Hematopoietic multipotent progenitor cell (in vitro differentiated cells): ENCODE results near the gene UBLCP1. TPM values are rescaled to one million over a fixed set of nuclear protein-coding genes. Genes with fewer than 3 reads are reported as not detected.

Experiments
- DNase-seq, 3 donors: peaks; one replicate each; pipeline ENCODE4 v3.0.0-alpha.2; 2011 to 2015; ENCODE audit warnings: low read depth in 2 of 3, low spot score in 2 of 3
- total RNA-seq: library from RNA; depleted of rRNA; stranded (reverse); fragments of >200 nt; gene quantifications from one replicate; pipeline ENCODE4 v1.2.3, GENCODE V29; 2012

Gene UBLCP1
- total RNA-seq, 1 donor: 4.3 TPM

DNA sequence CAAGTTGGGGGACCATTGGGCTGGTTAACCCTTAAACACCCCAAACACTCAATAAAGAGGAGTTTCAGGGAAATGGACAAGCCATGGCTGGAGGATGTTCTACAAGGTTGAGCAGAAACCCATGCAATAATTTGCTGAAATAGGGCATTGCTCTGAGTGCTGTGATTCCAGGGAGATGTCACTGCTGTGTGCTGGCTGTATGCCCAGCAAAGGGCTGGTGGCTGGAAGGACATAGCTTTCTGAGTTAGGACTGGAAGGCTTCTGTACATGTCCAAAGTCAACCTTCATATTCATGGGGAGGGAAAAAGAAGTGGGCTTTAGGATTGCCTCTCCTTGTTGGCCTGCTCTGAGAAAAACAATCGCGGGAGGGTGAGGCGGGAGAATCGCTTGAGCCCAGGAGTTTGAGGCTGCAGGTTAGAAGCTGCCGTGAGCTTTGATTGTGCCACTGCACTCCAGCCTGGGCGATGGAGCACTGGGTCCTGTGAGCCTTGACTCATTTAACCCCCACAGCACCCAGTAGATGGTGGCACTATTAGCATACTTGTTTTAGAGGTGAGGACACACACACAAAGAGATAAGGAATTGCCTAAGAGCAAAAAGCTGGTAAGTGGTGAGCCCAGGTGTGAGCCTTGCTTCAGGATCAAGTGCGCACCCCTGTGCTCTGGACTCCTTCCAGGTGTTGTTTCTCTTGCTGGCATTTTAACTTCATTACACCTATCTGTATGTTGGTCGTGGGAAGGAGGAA is 46.8 kb downstream of the UBLCP1 start:
- no peak for DNase-seq

DNA sequence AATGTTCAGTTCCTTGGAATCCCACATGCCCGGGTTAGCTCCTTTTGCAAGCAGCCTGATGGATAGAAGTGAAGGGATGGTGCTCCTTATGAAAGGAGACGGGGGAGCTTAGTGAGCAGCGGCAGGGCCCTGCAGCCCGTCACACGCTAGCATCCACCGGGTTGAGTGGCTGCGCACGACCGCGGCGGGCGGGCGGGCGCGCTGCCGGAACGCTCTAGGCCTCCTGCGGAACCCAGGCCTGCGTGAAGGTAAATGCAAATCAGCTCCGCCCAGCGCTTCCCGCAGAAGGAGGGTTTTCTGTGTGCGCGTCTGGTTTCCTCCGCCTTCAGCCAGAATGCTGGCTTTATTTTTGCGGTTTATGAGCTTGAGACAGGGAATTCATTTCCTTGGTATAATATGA is 47.4 kb downstream of the UBLCP1 start:
- DNase-seq: peak in 2 of 3 donors; percentile 39 to 50

DNA sequence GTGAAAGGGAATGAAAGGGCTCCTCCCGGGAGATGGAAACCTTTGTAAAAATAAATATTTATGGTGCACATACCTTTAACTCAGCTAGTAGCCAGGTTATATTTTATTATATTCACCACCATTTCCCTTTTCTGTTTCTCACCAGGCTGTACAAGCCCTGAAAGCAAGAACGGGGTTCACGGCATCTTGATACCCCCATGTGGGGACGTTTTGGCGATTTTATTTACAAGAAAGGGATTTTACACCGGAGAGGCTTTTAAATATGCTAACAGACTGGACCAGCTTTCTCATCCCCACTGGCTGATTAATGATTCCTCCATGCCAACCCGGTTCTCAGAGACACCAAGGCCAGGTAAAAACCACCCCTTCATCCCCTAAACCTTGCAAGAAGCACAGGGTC is 48.0 kb downstream of the UBLCP1 start:
- no peak for DNase-seq

DNA sequence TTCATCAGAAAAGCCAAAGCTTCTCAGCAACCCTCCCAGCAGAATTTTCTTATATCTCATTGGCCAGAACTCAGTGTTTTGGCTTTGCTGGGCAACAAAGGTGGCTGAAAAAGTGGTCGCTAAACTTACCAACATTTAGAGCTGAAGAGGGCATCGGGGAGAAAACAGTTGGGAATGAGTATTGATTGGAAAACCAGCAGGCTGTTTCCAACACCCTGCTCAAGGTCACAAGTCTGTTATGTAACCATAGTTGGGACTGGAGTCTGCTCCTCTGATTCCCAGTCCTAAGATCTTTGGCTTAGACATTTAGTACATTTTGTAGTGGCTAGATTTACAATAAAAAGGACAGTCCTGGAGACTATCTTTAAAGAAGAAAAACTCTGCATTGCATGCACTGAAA is 50.1 kb downstream of the UBLCP1 start:
- no peak for DNase-seq

DNA sequence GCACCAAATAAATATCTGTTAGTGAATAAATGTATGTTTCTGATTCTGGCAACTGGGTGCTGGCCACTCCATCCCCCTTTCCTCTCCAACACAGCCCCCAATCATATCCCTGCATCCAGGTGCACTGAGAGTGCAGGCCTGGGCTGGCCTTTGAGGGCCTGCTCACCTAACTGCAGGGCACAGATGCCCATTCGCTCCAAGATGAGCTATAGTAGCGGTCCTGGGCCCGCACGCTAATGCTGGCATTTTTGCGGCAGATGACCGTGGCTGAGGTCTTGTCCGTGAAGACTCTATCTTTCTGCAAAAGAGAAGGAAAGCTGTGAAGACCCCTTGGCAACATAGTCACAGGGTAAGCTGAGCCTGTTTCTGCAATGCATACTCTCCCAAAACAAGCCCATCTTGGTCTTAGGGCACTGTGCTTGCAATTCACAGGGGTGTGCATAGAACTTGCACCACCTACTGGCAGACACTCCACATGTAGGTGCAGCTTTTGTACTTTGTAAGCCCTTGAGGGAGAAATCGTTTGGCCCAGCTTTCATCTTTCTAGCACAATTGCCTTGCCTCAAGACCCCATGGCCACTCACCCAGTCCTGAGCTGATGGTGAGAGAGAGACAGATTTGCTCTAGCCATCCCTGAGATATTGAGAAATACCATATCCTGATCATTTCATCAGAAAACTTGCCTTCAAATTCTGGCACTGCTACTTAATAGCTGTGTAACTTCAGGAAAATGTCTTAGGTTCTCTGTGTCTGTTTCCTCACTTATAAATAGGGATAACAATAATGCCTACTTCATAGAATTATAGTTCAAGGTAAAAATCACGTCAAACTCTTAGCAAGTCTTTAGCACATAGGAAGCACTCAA is 53.7 kb downstream of the UBLCP1 start:
- DNase-seq: peak in 2 of 3 donors; percentile 53 to 69

DNA sequence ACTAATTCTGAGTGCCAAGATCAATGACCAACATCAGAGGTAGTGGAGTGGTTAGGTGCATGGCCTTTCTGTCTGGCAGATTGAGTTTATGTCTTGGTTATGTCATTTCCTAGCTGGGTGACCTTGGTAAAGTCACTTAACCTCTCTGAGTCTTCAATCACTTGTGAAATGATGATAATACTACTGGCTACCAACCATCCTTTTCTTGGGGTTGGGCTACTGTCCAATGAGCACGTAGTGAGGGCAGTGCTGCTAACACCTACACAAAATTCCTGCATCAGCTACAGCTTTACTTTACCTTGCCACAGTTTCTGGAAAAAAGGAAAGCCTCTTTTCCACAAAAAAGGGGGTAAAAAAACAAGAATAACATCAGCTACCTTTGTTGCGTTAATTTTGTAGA is 54.8 kb downstream of the UBLCP1 start:
- no peak for DNase-seq

DNA sequence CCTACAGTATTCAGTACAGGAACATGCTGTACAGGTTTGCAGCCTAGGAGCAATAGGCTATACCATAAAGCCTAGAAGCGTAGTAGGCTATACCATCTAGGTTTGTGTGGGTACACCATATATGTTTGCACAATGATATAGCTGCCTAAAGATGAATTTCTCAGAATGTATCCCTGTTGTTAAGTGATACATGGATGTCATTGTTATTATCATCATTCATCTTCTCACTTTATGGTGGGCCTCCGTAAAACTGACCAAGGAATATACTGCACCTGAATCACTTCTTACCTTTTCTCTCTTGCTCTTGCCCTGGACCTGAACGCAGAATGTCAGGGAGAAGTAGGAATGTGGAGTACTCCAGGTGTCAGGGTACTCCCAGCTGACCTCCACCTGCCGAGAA is 55.4 kb downstream of the UBLCP1 start:
- DNase-seq: no peak

DNA sequence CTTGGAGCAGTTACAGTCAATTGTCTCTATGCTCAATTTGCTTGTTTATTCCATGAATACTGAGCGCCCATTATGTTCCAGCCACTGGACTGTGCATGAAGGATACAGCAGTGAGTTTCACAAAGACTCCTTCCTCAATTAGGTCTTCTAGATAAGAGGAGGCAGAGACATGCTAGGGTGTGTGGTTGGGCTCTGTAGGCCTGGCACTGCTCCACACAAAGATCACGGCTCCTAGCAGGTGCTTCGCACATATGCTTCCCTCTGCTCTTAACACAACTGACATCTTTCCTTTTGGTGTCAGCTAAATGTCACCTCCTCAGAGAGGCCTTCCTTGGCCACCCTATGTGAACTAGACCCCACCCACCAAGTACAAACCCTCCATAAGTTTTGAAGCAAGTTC is 56.3 kb downstream of the UBLCP1 start:
- DNase-seq: peak in 1 of 3 donors; percentile 36

DNA sequence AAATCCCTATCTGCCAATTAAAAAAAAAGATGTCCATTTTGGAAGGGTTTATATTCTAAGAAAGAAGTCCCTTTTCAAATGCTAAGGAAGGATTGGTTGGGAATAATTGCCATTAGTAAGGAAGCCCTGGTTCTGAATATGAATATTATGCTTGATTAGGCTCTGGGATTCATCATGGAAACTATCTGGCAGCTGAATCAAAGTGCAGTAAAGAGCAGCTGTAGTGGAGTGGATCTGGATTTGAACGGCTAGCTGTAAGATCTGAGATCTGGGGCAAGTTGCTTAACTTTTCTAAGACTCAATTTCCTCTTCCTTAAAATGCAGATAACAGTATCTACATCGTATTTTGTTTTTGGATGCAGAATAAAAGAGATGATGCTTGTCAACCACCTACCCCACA is 56.7 kb downstream of the UBLCP1 start:
- DNase-seq: no peak

DNA sequence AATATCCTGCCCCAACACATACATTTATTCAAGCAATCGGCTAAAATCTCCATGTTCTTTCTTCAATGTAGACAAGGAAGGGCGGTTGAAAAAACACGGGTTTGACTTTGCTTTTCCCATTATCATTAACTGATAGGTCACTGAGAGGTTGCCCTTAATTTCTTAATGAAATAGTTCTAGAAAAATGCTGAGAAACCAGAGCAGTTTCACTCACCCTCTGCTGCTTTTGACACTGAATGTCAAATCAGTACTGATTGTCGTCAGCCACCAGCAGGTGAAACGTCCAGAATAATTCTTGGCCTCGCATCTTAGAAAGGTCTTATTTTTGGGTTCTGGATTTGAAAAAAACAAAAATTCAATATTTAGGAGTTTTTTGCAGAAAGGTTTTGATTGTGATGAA is 59.1 kb downstream of the UBLCP1 start:
- no peak for DNase-seq

DNA sequence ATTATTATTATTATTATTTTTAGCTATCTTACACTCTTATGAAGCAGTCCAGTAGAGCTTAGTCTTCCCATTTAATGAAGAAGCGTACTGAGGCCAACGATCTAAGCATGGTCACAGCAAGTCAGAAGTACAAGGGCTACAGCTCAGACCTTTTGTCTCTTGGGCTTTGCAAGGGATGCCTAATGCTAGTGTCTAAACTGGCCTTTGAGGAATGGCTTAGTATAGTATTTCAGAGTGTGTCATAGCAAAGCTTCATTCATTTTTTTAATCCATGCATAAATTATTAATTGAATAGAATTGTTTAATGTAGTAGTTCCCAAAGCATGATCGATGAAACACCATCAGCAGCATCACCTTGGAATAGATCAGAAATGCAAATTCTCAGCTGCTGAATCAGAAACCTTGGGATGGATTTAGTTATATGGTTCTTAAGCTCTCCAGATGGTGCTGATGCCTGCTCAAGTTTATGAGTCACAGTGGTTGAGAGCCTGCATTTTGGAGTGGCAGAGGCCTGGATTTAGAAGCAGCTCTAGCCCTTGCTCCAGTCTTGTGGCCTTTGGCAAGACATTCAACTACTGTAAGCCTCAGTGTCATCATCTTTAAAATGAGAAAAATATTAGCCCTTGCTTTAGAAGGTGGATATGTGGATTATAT is 61.1 kb downstream of the UBLCP1 start:
- DNase-seq: no peak

DNA sequence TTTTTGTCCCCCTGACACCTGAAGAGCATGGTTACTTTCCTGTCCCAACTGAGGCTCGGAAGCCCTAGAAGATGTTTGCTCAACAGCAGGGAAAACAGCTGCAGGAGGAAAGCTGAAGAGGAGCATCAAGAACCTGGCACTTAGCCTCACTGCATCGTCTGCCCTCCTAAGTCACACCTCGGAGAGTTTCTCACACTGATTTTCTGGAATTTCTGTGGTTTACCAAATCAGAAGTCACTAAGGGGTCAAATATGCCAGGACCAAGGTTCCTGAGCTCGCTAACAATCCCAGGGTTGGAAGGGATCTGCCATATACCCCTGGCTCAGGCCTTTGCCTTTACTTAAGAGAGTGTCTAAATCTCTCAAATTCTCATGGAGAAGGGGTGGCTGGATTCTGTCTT is 61.9 kb downstream of the UBLCP1 start:
- DNase-seq: no peak

DNA sequence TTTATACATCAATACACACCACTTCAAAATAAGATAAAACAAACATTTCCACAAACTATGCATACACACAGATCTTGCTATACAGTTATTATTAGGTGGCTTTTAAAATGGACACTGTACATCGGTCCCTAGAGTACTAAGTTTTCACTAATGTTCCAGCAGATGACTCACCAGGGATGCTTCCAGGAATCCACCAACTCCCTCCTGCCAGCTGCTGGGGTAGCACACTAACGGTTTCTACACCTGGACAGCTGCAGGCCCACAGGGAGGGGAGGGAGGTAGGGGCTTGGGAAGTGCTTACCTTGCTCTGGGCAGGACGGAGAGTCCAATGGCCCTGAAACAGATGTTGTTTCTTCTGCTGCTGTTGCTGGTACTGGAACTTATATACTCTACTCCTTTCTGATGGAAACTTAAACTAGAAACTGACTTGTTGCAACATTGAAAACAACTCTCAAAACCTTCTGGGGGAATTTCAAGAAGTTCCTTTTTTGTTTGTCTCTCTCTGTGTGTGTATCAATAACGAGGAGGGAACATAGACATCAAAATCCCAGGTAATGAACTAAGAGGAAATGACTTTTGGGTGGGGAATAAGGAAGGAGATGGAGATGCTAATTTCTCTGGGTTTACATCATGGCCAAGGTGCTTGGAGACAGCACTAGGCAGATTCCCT is 67.2 kb downstream of the UBLCP1 start, which contains the start of gene IL12B:
Gene IL12B (minus strand): TSS at position 357 of the 670 bp plus-strand sequence. CDS start 3,705 bp downstream, outside the sequence.
- DNase-seq: no peak

DNA sequence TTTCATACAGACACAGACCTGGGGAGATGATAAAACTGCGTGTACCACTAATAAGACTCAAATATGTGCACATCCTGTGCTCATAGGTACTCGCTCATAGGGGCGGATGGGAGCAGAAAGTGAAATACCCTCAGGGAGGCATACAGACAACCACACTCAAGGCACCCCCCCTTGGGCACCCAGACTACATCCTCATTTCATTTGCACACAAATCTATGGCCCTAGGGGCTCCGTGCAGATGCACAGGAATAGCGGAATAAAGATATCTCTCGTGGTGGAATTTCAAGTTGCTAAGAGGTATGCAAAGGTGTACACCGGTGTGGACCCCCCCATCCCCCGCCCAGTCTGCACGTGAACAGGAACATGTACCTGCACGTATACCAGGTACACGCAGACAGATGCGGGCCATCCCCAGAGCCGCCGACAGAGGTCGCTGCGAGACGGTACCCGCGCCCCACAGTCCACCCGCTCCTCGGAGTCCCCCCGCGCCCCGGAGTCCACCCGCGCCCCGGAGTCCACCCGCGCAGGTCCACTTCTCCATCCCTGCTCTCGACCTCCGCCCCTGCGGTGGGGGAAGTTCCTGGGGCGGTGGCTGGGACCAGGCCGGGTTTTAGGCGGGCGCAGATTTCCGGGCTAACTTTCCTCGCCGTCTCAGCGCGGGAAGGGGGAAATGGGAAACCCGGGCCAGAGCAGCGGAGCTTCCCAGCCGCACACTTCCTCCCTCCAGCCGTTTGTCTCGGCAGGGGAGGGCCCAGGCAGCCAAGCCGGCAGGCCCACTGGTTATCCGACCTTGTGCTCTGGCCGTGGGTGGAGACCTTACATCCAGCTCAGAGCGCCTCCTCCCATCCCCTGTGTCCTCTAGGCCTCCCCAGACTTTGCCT is 68.2 kb downstream of the UBLCP1 start:
- DNase-seq: peak; percentile 43 to 53 (median 48)

DNA sequence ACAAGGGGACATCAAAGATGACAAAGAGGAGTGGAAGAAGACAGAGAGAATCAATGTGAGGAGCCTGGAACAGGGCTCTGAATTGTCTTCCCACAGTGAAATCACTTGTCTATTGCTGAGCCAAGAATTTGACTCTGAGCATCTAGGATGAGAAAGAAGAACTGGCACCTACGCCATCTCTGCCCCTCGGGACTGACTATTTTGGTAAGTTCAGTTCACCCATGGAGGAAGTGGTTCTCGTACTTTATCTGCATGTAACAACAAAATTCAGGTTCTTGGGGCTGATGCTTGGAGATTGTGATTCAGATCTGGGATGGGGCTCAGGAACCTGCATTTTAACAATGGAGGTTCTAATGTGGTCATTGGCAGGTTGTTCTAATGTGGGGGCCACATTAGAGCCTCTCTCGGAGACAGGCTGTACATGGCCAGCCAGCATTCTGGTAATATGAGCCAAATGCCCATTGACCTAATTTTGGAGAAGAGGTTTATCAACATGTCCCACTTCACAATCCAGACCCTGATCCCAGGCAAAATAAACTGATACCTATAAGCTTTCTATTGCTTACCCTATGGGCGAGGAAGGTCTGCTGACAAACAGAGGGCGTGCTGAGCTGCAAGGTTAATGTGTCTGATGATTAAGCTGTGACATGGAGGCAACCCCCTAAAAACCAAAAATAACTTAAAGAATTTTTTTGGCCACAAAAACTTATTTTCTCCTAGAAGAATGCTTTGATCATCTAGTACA is 69.9 kb downstream of the UBLCP1 start:
- no peak for DNase-seq

DNA sequence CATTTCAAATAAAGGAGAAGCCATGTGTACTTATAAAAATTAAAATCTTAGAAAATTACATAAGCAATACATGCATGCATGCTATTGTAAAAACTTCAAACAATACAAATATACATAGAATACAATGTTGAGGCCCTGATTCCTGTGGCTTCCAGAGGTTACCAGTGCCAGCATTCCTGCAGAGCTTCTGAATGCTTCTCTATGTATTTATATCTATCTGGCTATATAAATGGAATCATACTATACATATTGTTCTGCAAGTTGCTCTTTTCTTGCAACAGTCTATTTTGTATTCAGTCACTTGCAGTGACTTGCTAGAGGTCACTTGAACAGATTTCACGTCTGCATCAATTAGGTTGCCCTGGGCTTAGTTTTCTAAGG is 70.4 kb downstream of the UBLCP1 start:
- no peak for DNase-seq
